Duodenal mucosa (tissue), 2 donors: ENCODE results near the gene SLC7A14.

Experiments used
- H3K27ac ChIP-seq: one replicate; pipeline ENCODE4 v1.7.0; 2013; ENCODE audit warnings: low read depth, low read length
- H3K27me3 ChIP-seq, 2 donors: one replicate each; pipeline ENCODE4 v1.7.0; 2013; ENCODE audit warnings: low read length in 2 of 2, control low read depth in 1 of 2; ENCODE audit not compliant: insufficient read depth in 2 of 2, control insufficient read depth in 1 of 2
- H3K36me3 ChIP-seq, 2 donors: one replicate each; pipeline ENCODE4 v1.7.0; 2013; ENCODE audit warnings: low read length in 2 of 2, control low read depth in 1 of 2; ENCODE audit not compliant: insufficient read depth in 2 of 2, control insufficient read depth in 1 of 2
- H3K4me1 ChIP-seq, 2 donors: one replicate each; pipeline ENCODE4 v1.7.0; 2013; ENCODE audit warnings: low read length in 2 of 2, control low read depth in 1 of 2; ENCODE audit not compliant: insufficient read depth in 2 of 2, control insufficient read depth in 1 of 2
- H3K4me3 ChIP-seq, 2 donors: one replicate each; pipeline ENCODE4 v1.7.0; 2013; ENCODE audit warnings: low read length in 2 of 2, low read depth in 1 of 2
- H3K9ac ChIP-seq, 2 donors: one replicate each; pipeline ENCODE4 v1.7.0; 2013; ENCODE audit warnings: low read length in 2 of 2, low read depth in 1 of 2
- H3K9me3 ChIP-seq, 2 donors: one replicate each; pipeline ENCODE4 v1.7.0; 2013; ENCODE audit warnings: low read length in 2 of 2, control low read depth in 1 of 2; ENCODE audit not compliant: control insufficient read depth in 1 of 2

Gene SLC7A14

GRCh38 chr3:170502297-170502696 is 83.6 kb downstream of the SLC7A14 start:
- no peaks in the 10 kb centered on the region for H3K36me3 ChIP-seq
- peaks cover 3 to 10% of the 10 kb centered on the region in 2 donors for H3K4me1 ChIP-seq
- no peak overlapping the region for H3K27ac ChIP-seq
- no peak overlapping the region for H3K4me3 ChIP-seq
- H3K9ac ChIP-seq, result no peak overlapping the region
- no peaks in the 10 kb centered on the region for H3K9me3 ChIP-seq
- no peaks in the 10 kb centered on the region for H3K27me3 ChIP-seq

- H3K9me3 ChIP-seq, result no peaks in the 10 kb centered on the region
- H3K9ac ChIP-seq, result no peak overlapping the region
- no peak overlapping the region for H3K27ac ChIP-seq
- H3K27me3 ChIP-seq, result no peaks in the 10 kb centered on the region
- no peaks in the 10 kb centered on the region for H3K36me3 ChIP-seq
- no peak overlapping the region for H3K4me3 ChIP-seq
- no peaks in the 10 kb centered on the region for H3K4me1 ChIP-seq
These were observed 84.9 kb downstream of the SLC7A14 start for GRCh38 chr3:170500995-170501394.

- H3K27ac ChIP-seq, result no peak overlapping the region
- no peaks in the 10 kb centered on the region for H3K9me3 ChIP-seq
- no peak overlapping the region for H3K9ac ChIP-seq
- no peak overlapping the region for H3K4me3 ChIP-seq
- no peaks in the 10 kb centered on the region for H3K27me3 ChIP-seq
- no peaks in the 10 kb centered on the region for H3K4me1 ChIP-seq
- H3K36me3 ChIP-seq, result no peaks in the 10 kb centered on the region
These were observed 85.4 kb downstream of the SLC7A14 start for GRCh38 chr3:170500462-170500861.

- Histone ChIP-seq H3K9ac (no peak overlapping the region), H3K9me3 (no peaks in the 10 kb centered on the region), H3K36me3 (no peaks in the 10 kb centered on the region), H3K27me3 (no peaks in the 10 kb centered on the region), H3K4me1 (no peaks in the 10 kb centered on the region), H3K27ac (no peak overlapping the region), H3K4me3 (no peak overlapping the region)
These were observed 86.2 kb downstream of the SLC7A14 start for GRCh38 chr3:170499562-170500156.

- Histone ChIP-seq H3K4me1 (no peaks in the 10 kb centered on the region), H3K9ac (no peak overlapping the region), H3K27ac (no peak overlapping the region), H3K36me3 (no peaks in the 10 kb centered on the region), H3K27me3 (no peaks in the 10 kb centered on the region), H3K9me3 (no peaks in the 10 kb centered on the region), H3K4me3 (no peak overlapping the region)
These were observed 88.4 kb downstream of the SLC7A14 start for GRCh38 chr3:170497207-170498095.

GRCh38 chr3:170496868-170497140 is 89.1 kb downstream of the SLC7A14 start:
- Histone ChIP-seq H3K9me3 (no peaks in the 10 kb centered on the region), H3K4me1 (no peaks in the 10 kb centered on the region), H3K9ac (no peak overlapping the region), H3K4me3 (no peak overlapping the region), H3K36me3 (no peaks in the 10 kb centered on the region), H3K27me3 (no peaks in the 10 kb centered on the region), H3K27ac (no peak overlapping the region)

- no peaks in the 10 kb centered on the region for H3K9me3 ChIP-seq
- no peaks in the 10 kb centered on the region for H3K36me3 ChIP-seq
- H3K9ac ChIP-seq, result no peak overlapping the region
- no peak overlapping the region for H3K27ac ChIP-seq
- no peaks in the 10 kb centered on the region for H3K27me3 ChIP-seq
- no peaks in the 10 kb centered on the region for H3K4me1 ChIP-seq
- H3K4me3 ChIP-seq, result no peak overlapping the region
These were observed 89.6 kb downstream of the SLC7A14 start for GRCh38 chr3:170496026-170496867.

GRCh38 chr3:170494766-170495165 is 91.1 kb downstream of the SLC7A14 start:
- Histone ChIP-seq H3K36me3 (no peaks in the 10 kb centered on the region), H3K9me3 (no peaks in the 10 kb centered on the region), H3K4me3 (no peak overlapping the region), H3K27ac (no peak overlapping the region), H3K27me3 (no peaks in the 10 kb centered on the region), H3K9ac (no peak overlapping the region), H3K4me1 (no peaks in the 10 kb centered on the region)

- H3K4me1 ChIP-seq, result no peaks in the 10 kb centered on the region
- no peak overlapping the region for H3K4me3 ChIP-seq
- H3K27ac ChIP-seq, result no peak overlapping the region
- H3K9ac ChIP-seq, result no peak overlapping the region
- no peaks in the 10 kb centered on the region for H3K36me3 ChIP-seq
- H3K9me3 ChIP-seq, result no peaks in the 10 kb centered on the region
- H3K27me3 ChIP-seq, result no peaks in the 10 kb centered on the region
These were observed 92.1 kb downstream of the SLC7A14 start for GRCh38 chr3:170493712-170494182.

- Histone ChIP-seq H3K4me1 (no peaks in the 10 kb centered on the region), H3K27ac (no peak overlapping the region), H3K9ac (no peak overlapping the region), H3K9me3 (no peaks in the 10 kb centered on the region), H3K4me3 (no peak overlapping the region), H3K36me3 (no peaks in the 10 kb centered on the region), H3K27me3 (no peaks in the 10 kb centered on the region)
These were observed 94.0 kb downstream of the SLC7A14 start for GRCh38 chr3:170491901-170492300.
